HG03175 (cell line): ENCODE data around the gene NDUFAF4.

Experiments used
- ATAC-seq: cut with Tn5 transposase; IDR thresholded peaks from one replicate; pipeline ENCODE4 v1.9.1; 2021; ENCODE audit warnings: mild to moderate bottlenecking, moderate library complexity; ENCODE audit not compliant: unreplicated experiment

NDUFAF4 gene

DNA sequence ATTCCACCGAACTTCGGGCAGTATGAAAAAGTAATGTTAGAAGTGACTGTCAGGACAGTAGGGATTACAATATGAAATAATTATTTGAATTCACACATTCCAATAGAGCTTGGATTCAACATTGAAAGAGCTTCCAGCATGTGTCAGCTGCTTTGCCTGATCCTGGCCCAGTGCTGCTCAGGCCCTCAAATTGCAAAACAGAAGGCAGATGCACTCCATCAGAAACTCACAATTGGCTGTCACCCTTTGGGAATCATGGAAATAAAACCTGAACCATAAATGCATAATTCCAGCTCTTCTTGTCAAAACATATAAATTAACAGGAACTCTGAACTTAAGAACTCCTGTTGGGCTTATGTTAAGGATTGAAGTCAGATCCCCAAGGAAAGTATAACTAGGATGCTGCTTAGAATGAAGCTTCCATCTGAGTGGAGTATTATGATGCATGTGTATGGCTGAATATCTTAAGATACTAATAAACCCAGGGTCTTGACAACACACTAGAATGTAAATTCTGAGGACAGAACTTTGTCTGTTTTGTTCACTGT, 1.8 kb upstream of the NDUFAF4 start:
- no peak for ATAC-seq

DNA sequence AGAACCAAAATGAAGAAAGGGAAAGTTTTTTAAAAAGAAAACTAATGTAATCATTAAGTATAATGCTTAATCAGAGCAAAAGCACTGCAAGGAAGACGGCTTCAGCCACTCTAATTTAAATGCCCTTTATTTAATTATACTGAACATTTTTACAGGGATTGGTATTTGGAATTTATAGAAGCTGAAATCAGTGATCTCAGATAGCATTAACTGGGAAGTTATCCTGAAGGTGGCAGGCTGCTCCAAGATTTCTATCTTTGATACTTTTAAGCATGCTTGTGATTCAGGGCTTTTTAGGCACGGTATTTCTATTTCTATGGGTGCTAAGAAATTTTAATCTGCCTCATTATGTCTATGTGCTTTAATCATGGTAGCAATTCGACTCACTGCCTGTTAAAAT, 1.3 kb upstream of the NDUFAF4 start:
- ATAC-seq = no peak

DNA sequence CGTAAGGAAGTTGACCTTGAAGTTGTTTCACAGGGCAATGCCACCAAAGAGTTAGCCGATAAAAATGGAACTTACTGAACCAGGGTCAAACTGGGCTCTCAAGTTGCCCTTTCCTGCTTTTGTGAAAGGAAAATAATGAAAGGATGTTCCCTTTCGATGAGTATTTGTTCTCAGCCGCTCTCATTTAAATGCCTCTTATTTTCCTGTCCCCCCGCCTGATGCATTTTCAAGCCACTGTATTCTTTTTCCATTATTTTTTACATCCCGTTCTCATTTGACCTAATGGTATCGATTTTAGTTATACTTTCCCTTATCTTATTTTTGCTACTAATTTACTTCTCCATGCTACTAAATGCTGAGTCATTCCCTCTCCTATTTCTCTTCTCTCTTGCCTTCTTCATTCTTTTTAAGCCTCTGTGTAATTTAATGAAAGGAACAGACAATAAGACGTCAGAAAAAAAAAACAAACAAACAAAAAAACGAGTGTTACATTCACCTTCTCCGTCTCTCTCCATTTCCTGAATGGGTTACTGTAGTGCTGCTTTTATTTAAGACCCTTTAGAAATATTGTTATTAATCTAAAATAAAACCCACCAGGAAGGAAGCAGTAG, 655 bp upstream of the NDUFAF4 start:
- no peak for ATAC-seq

DNA sequence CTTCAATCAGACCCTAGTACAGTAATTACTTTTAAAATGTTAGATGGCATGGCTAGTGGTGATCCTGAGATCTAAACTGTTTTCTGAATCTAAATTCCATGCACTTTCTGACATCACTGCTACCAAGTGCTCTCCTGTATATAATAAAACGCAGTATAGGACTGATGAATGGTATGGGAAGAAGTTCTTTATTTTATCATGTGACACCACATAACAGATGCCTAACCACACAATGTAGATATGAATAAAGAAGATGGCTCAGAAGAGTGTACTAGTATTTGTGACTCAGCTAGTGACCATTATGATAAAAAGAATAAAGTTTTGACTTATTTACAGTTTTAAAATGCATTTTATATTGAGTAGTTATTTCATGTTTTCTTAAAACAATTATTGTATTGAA, 8.5 kb downstream of the NDUFAF4 start:
- ATAC-seq = no peak

DNA sequence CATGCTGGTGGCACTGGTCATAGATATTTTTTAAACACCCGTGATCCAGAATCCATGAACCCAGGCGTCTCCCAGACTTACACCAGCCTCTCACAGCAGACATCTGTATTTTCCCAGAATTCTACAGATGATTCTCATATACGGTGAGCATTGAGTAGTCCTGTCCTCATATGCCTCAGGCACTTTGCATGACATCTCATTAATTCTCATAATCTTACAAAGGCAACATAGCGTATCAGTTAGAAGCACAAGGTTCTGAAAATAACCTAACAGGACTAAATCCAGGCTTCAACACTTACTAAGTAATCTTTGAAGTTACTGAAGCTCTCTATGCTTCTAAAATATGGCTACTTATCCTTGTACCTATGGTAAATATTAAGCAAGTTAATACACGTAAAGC, 8.9 kb downstream of the NDUFAF4 start:
- ATAC-seq = no peak

DNA sequence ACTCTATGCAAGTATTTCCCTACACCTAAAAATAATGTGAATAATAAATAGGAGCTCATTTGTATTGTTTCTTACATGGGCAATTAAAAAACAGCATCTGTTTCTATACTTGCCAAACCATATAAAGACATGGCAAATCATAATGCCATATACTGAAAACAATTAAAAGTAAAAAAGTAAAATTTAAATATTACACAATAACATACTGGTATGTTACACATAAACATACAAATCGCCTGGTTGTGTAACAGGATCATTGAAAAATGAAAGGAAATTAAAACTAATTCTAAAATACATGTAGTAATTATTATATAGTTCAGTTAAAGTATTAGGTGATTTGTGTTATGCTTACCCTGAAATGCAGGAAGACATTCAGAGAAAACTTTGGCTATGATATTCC, 11.2 kb downstream of the NDUFAF4 start:
- ATAC-seq = no peak

DNA sequence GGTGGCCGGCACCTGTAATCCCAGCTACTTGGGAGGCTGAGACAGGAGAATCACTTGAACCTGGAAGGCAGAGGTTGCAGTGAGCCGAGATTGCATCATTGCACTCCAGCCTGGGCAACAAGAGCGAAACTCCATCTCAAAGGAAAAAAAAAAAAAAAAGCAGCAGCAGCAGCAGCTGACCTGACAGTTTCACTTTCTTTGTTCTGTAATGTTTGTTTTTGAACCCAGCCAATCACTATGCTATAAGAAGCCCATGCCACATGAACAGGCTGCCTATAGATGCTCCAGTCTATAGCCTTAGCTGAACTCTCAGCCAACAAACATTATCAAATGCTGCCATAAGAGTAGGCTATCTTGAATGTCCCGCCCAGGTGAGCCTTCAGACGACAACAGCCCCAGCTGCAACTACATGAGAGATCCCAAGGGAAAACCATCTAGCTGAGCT, 12.5 kb downstream of the NDUFAF4 start:
- ATAC-seq = peak; percentile 95

DNA sequence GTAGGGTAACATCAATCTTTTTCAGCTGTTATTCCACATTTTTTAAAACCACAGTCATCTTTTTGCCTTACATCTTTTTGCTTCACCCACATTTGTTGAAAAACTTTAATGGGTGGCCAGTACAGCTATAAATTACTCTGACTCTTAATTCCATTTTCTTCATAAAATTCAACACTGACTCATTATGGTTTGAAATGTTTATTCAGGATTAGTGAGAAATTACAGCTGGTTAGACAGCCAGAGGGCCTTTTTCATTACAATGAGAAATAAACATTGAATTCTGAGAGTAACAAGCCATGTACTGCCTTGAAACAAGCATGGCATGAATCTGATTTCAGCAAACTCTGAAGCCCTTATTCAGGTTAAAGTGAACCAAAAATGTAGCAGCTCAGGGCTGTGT, 19.5 kb downstream of the NDUFAF4 start:
- ATAC-seq = no peak

DNA sequence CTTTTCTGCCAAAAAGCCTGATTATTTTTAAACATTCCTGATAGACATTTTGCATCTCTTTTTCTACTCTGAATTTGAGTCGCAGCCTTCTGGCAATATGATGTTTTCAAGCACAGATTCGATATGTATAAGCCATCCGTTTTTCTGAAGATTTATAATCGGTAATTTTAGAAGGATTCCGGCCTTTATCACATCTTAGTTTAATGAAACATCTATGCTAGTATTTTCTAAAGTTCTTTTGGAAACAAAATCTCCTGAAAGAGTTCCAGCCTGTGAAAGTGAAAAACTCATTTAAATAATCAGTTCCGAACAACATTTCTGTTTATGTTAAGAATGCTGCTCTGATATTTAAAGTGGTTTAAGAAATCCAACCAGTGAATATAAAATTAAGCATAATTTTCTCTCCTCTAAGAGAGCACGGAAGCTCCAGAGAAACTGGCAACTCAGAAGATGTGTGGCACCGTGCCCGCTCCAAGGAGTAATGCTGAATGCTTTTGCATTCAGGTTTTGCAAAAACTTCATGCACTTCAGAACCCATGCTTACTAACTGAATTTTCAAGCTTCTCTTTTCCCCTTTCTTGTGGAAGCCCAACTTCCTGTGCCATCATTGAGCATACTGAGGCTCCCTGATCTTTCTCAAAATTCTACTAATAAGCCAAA, 20.7 kb downstream of the NDUFAF4 start:
- ATAC-seq = no peak

DNA sequence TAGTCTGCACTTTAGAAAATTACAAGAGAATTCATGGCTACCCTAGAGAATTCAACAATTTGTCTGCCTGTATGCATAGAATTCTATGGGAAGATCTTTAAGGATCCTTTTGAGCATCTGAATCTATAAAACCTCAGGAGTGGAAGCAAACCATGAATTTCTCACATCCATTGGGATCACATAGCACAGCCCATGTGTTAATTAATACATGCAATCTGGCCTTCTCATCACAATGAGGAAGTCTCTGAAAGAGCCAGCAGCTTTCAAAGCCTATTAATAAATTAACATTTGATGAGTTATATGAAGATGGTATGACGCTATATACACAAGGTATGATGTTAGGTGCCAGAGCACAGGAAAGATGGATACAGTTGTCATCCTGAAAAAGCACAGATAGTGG, 24.7 kb downstream of the NDUFAF4 start:
- no peak for ATAC-seq

DNA sequence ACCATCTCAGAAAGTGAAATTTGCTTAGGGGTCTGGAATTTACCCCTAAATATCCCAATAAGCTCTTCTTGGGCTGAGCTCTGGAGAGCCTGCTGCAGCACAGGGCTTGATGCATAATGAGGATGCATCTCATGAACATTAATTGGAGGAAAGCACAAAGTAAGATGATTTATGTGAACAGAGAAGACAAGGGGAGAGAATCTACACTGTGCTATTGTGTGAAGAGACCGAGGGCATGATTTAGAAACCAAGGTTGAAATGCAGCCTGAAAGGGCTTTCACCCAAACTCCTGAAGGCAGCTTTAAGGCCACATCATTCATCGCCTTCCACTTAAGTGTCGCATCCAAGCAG, 32.7 kb downstream of the NDUFAF4 start:
- no peak for ATAC-seq

DNA sequence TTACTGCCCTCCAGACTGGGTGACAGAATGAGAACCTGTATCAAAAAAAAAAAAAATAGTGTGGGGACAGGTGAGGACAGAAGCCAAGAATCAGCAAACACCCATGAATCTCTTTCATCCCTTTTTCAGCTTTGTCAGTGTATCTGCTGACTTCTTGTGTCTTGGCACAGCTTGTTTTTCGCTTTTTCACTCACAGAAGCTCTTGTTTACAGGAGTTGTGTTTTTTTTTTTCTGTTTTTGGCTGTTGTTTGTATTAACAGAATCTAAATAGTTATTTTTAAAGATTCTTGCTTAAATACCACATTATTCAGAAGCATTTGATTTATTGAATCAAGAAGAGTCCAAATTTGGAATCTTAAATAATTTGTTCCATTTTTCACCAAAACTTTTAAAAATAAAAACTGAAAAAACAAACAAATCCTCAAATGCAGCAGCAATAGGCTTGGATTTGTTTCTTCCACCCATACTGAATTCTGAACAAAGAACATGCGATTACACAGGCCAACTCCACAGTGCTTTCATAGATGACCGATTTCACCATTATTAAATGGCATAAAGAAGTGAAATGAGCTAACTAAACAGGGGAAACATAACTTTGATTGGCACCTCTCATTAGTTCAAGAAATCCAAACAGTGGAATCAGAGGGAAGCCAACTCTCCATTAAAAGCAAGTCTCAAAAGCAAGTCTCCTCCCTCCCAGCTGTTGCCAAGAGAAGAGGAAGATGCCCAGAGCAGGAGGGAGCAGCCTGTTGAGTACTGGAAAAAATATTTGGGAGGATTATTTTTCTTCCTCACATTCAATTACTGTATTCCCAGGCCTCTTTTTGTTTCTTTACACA, 33.3 kb downstream of the NDUFAF4 start:
- ATAC-seq = no peak

DNA sequence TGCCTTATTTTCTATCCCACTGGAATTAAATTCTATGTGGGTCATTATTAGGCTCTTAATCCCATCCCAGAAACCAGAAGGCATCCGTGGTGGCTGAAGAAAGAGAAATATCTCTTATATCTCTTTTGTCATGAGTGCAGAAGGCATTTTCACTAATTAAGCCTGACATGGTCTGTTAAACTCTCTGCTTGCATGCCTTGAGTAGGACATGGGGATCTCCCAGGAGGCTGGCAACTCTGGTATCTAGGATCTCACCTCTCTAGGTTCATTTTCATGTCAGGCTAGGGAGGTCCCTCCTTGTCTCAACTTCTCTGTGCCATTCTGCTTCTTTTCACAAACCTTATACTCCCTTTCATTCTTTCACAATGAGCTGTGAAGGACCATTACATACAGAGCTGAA, 35.1 kb downstream of the NDUFAF4 start:
- ATAC-seq = no peak

DNA sequence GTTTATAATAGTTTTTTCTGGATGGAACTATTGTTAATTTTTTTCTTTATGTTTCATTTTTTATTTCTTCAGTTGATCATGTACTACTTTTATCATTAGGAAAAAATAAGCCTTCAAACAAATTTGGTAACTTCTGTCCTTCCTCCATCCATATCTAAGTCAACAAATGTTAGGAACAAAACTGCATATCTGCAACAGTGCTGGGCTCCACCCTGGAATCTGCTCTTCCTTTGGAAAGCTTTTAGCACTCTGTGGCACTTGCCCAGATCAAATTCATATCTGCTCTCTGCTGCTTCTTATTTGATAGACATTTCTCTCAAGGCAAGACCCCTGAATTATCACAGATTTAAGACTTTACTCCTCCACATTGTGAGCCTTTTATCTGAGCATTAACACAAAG, 36.1 kb downstream of the NDUFAF4 start:
- no peak for ATAC-seq

DNA sequence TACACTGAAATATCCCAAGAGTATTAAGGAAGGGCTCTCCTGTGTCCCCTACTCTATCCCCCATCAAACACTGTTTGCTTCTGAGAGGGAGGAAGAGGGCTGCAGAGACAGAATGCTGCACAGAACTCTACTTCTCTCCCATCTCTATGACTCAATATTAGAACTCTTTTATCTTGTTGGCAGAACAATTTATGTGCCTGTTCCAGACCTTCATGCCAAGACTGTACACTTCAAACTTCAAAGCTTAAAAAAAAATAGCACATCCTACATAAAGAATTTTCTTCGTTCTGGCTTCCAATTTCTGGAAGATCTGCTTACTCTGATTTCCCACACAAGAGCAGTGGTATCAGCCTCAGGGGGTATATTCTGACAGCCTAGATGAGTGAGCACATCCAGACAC, 40.8 kb downstream of the NDUFAF4 start:
- ATAC-seq = no peak

DNA sequence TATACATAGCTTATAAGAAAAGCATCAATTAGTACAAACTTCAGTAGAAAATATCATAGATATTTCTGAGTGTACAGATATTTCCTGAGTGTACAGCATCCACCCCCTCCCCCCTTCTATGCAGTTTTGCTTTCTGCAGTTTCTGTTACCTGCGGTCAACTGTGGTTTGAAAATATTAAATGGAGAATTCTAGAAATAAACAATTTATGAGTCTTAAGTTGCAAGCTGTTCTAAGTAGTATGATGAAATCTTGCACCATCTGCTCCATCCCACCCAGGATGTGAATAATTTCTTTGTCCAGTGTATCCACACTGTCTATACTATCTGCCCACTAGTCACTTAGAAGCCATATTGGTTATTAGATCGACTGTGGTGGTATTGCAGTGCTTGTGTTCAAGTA, 44.6 kb downstream of the NDUFAF4 start:
- no peak for ATAC-seq

DNA sequence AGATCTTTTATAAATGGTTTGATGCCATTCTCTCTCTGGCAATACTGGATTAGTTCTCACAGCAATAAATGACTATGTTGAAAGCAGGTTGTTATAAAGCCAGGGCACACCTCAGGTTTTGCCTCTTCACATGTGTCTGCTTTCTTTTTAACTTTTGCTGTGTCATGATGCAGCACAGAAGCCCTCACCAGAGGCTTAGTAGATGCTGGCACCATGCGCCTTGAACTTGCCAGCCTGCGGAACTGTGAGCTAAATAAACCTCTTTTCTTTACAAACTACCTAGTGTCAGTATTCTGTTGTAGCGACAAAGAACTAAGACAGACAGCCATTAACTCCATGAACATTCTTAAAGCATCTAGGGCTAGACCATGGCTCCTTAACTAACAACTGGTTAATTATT, 45.1 kb downstream of the NDUFAF4 start:
- ATAC-seq = no peak

DNA sequence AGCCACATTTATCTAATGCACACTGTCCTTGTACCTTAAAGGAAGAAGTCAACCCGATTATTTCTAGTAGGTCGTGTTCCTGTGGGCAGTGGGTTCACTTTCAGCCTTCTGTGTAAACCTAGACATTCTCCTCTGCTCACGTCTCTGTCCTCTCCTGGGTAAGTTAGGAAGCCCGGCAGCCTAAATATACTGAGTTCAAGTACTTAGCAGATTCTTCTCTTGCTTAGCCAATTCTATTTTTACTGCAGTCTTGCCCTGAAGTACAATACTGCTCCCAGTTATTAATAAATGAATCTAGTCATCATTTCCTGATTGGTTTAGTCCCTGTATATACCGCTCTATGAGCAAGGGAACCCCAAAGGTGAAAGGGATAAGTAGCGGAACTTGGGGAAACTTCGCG, 45.8 kb downstream of the NDUFAF4 start:
- ATAC-seq = no peak

DNA sequence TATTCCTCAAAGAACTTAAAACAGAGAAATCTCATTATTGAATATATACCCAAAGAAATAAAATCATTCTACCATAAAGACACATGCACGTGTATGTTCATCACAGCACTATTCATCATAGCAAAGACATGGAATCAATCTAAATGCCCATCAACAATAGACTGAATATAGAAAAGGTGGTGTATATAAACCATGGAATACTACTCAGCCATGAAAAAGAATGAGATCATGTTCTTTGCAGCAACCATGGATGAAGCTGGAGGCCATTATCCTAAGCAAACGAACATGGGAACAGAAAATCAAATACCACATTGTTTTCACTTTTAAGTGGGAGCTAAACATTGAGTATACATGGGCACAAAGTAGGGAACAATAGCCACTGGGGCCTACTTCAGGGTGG, 48.1 kb downstream of the NDUFAF4 start:
- no peak for ATAC-seq

DNA sequence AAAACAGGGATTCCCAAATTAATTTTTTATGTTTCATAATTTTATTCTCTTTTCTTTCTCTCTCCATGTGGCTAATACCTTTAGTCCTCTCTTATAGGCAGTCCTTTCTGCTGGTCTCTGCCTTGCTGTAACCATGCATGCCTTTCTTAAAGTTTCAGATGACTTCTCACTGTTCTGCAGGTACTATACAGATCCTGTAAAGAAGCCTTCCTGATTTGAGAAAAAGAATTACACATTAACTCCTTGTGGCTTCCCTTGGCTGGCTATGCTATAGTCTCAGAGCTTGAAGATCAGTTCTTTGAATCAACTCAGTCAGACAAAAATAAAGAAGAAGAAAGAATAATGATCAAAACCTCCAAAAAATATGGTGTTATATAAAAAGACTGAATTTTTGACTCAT, 53.2 kb downstream of the NDUFAF4 start:
- peak; percentile 60 for ATAC-seq

DNA sequence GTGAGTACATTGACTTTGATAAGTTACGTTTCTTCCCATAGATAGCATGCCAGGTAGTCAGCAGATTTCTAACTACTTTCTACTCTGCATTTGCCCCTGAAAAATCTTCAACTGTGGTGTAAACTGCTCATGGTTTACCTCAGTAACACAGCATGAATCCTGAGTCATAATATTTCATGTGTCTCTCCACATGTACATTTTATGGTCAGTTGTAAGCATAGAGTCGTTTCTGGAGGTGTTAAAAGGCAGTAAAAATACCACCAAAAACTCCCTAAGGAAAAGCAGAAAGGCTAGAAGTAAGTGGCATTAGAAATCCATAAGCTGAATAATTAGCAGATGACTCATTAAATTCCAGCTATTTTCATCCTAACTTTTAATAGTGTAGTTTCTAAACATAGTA, 56.3 kb downstream of the NDUFAF4 start:
- ATAC-seq = no peak
